Activated CD8-positive, alpha-beta memory T cell treated with anti-CD3 and anti-CD28 coated beads, Interleukin-2, amount 50 U/mL, for 1 hour (primary cell): ENCODE data around the gene PLA2G3.
"Not testable (repeated sequence)": the region's sequence is repeated elsewhere in the genome, so short reads cannot be mapped to it uniquely, and the experiment has no call there.

Experiments used
- DNase-seq: peaks from one replicate; pipeline ENCODE4 v3.0.0-alpha.2; 2020; ENCODE audit errors: extremely low read depth

Gene PLA2G3

GRCh38 chr22:31139866-31140716 is at the start of gene PLA2G3:
PLA2G3 (minus strand) TSS chr22:31140508; CDS start chr22:31140354, 154 bp downstream.
- no peak for DNase-seq

- no peak for DNase-seq
Measured at GRCh38 chr22:31187627-31188026, 47.3 kb upstream of the PLA2G3 start.

GRCh38 chr22:31185056-31185455 is 44.7 kb upstream of the PLA2G3 start:
- DNase-seq: no peak

- no peak for DNase-seq
Measured at GRCh38 chr22:31184015-31184414, 43.7 kb upstream of the PLA2G3 start.

- no peak for DNase-seq
Measured at GRCh38 chr22:31179345-31179744, 39.0 kb upstream of the PLA2G3 start.

GRCh38 chr22:31178859-31179258 is 38.6 kb upstream of the PLA2G3 start:
- DNase-seq: no peak

- no peak for DNase-seq
Measured at GRCh38 chr22:31177420-31178162, 37.3 kb upstream of the PLA2G3 start.

GRCh38 chr22:31176923-31177322 is 36.6 kb upstream of the PLA2G3 start:
- DNase-seq: no peak

GRCh38 chr22:31173386-31174145 is 33.3 kb upstream of the PLA2G3 start:
- DNase-seq: no peak

- not testable (repeated sequence) for DNase-seq
Measured at GRCh38 chr22:31171734-31172133, 31.4 kb upstream of the PLA2G3 start.

GRCh38 chr22:31170971-31171370 is 30.7 kb upstream of the PLA2G3 start:
- DNase-seq: no peak

- DNase-seq: no peak
Measured at GRCh38 chr22:31162015-31162765, 21.9 kb upstream of the PLA2G3 start.

GRCh38 chr22:31161386-31161785 is 21.1 kb upstream of the PLA2G3 start:
- DNase-seq: no peak

GRCh38 chr22:31160328-31160978 is 20.1 kb upstream of the PLA2G3 start:
- no peak for DNase-seq

GRCh38 chr22:31155422-31155821 is 15.1 kb upstream of the PLA2G3 start:
- no peak for DNase-seq

GRCh38 chr22:31154975-31155374 is 14.7 kb upstream of the PLA2G3 start:
- DNase-seq: no peak

GRCh38 chr22:31153357-31153756 is 13.0 kb upstream of the PLA2G3 start:
- no peak for DNase-seq

GRCh38 chr22:31151872-31152271 is 11.6 kb upstream of the PLA2G3 start:
- DNase-seq: no peak

- no peak for DNase-seq
Measured at GRCh38 chr22:31150615-31151014, 10.3 kb upstream of the PLA2G3 start.

- no peak for DNase-seq
Measured at GRCh38 chr22:31148953-31149627, 8.8 kb upstream of the PLA2G3 start.
